Loucy (cell line): ENCODE measurements around the gene ATG7.

ENCODE experiments used
- H2AFZ ChIP-seq: fragments of 200-600 bp; sonication (generic); 2 replicates; pipeline ENCODE4 v1.6.0; 2016; ENCODE audit warnings: antibody characterized with exemption, mild to moderate bottlenecking, low read length, moderate library complexity
- H3F3A ChIP-seq: fragments of 200-600 bp; 2 replicates; pipeline ENCODE4 v1.6.0; 2016; ENCODE audit warnings: antibody characterized with exemption, low read depth, mild to moderate bottlenecking
- H3K27me3 ChIP-seq: fragments of 200-600 bp; sonication (generic); 2 replicates; pipeline ENCODE4 v1.6.1; 2014; ENCODE audit warnings: low read length, mild to moderate bottlenecking; ENCODE audit not compliant: insufficient read depth, poor library complexity, severe bottlenecking
- H3K36me3 ChIP-seq: fragments of 200-600 bp; sonication (generic); 2 replicates; pipeline ENCODE4 v1.6.1; 2016; ENCODE audit warnings: low read length; ENCODE audit not compliant: insufficient read depth
- H3K4me1 ChIP-seq: fragments of 200-600 bp; sonication (generic); 2 replicates; pipeline ENCODE4 v1.5.1; 2014; ENCODE audit warnings: low read length, mild to moderate bottlenecking; ENCODE audit not compliant: insufficient read depth, poor library complexity, severe bottlenecking
- H3K4me2 ChIP-seq: fragments of 200-600 bp; sonication (generic); 2 replicates; pipeline ENCODE4 v1.6.0; 2014; ENCODE audit warnings: antibody characterized with exemption, low read length, low read depth, mild to moderate bottlenecking; ENCODE audit not compliant: poor library complexity, severe bottlenecking
- H3K4me3 ChIP-seq: fragments of 200-600 bp; sonication (generic); 2 replicates; pipeline ENCODE4 v1.5.1; 2014; ENCODE audit warnings: low read length, mild to moderate bottlenecking, mixed read lengths; ENCODE audit not compliant: poor library complexity, severe bottlenecking
- H3K79me2 ChIP-seq: fragments of 200-600 bp; sonication (generic); 2 replicates; pipeline ENCODE4 v1.6.1; 2014; ENCODE audit warnings: low read length; ENCODE audit not compliant: insufficient read depth
- H3K9ac ChIP-seq: fragments of 200-600 bp; sonication (generic); 2 replicates; pipeline ENCODE4 v1.6.0; 2014; ENCODE audit warnings: mild to moderate bottlenecking, low read depth, low read length, moderate library complexity; ENCODE audit not compliant: poor library complexity, severe bottlenecking
- H3K9me2 ChIP-seq: fragments of 200-600 bp; sonication (generic); replicated peaks from 2 replicates; pipeline ENCODE4 v1.6.1; 2016; ENCODE audit warnings: low read depth, low read length, mixed read lengths
- H3K9me3 ChIP-seq: fragments of 200-600 bp; sonication (generic); 2 replicates; pipeline ENCODE4 v1.6.1; 2014; ENCODE audit warnings: mild to moderate bottlenecking, antibody characterized with exemption, low read length, low read depth; ENCODE audit not compliant: insufficient read depth
- H4K20me1 ChIP-seq: fragments of 200-600 bp; sonication (generic); 2 replicates; pipeline ENCODE4 v1.6.0; 2014; ENCODE audit warnings: antibody characterized with exemption, low read length, mild to moderate bottlenecking; ENCODE audit not compliant: insufficient read depth, poor library complexity, severe bottlenecking
- EZH2phosphoT487 ChIP-seq: fragments of 200-600 bp; IDR thresholded peaks from 2 replicates; pipeline ENCODE4 v1.6.1; 2018; ENCODE audit warnings: antibody characterized with exemption, mild to moderate bottlenecking, moderate library complexity, borderline replicate concordance
- TF ChIP-seq, protein P1 (sequence below): fragments of 200-600 bp; sonication (generic); conservative IDR thresholded peaks from 2 replicates; pipeline ENCODE4 v1.5.1; 2014; ENCODE audit warnings: mild to moderate bottlenecking, antibody characterized with exemption, low read length

The ATG7 gene

DNA sequence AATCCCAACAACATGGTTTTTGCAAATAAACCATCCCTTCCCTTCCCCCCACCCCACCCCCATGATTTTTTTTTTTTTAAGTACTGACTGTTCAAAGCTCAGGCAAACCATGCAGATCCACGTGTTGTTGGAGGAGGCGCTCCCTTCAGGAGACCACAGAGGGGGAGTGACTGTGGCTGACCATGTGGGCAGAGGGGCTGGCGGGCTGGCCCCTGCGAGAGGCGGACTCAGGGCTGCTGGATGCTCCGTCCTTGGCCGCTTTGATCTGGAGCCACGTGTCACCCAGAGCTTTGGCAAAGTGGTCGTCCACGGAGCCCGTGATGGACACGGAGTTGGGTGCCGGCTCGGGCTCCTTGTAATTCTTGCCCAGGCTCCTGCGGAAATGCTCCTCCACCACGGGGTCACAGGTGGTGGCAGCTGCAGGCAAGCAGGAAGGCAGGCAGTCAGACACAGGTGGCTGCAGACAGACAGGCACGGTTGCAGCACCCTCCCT lies 286.3 kb downstream of the ATG7 start:
- Histone ChIP-seq H4K20me1 (peaks cover 60% of the 10 kb centered on the region), H3K4me2 (no peak overlapping the region), H3K9me2 (no peaks in the 10 kb centered on the region), H3K27me3 (no peaks in the 10 kb centered on the region), H2AFZ (no peak overlapping the region), H3K36me3 (peaks cover 99% of the 10 kb centered on the region; the same call in 1 of the 2 replicates), H3K79me2 (peaks cover 69% of the 10 kb centered on the region; the same call in 1 of the 2 replicates), H3K4me1 (no peaks in the 10 kb centered on the region), H3F3A (no peaks in the 10 kb centered on the region), H3K4me3 (no peak overlapping the region), H3K9ac (no peak overlapping the region), H3K9me3 (no peaks in the 10 kb centered on the region)
- TF ChIP-seq EZH2phosphoT487, result no peak
- TF ChIP-seq, protein P1, sequence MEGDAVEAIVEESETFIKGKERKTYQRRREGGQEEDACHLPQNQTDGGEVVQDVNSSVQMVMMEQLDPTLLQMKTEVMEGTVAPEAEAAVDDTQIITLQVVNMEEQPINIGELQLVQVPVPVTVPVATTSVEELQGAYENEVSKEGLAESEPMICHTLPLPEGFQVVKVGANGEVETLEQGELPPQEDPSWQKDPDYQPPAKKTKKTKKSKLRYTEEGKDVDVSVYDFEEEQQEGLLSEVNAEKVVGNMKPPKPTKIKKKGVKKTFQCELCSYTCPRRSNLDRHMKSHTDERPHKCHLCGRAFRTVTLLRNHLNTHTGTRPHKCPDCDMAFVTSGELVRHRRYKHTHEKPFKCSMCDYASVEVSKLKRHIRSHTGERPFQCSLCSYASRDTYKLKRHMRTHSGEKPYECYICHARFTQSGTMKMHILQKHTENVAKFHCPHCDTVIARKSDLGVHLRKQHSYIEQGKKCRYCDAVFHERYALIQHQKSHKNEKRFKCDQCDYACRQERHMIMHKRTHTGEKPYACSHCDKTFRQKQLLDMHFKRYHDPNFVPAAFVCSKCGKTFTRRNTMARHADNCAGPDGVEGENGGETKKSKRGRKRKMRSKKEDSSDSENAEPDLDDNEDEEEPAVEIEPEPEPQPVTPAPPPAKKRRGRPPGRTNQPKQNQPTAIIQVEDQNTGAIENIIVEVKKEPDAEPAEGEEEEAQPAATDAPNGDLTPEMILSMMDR, result no peak

DNA sequence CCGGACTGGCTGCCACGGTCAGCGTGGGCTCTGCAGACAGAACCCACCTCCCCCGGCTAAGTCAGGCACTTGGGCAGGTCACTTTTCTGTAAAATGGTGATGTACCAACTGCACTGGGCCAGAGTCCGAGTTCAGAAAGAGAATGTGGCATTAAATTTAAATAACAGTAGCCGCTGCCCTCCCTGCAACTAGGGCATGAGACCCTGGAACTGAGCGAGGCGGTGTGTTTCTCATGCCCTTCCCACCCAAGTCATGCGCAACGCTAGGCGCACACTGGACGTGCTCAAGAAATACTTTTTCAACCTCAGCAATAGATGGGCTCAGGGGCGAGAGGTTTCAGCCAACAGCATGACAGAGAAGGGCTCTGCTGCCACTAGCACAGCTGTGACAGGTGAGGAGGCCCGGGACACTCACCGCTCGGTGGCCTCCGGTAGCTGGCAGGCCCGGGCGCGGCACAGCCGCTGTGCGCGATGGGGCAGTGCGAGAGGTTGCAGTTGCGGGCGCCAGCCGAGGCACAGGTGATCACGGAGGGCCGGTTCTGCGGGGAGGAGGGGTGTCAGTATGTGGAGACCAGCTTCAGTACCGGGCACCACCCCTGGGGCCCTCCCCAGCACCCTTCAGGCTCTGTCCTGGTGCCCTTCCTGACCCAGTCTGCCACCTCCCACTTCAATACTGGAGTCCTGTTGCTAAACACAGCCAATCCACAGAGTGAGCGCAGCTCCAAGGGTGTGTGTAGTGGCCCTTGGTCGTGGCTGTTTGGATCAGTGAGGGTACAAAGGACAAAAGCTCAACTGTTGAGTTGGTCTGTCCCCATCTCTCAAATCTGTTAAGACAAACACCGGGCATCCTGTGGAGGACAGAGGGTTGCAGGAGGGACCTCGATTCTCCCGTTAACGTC lies 287.0 kb downstream of the ATG7 start:
- Histone ChIP-seq H3K9me3 (no peaks in the 10 kb centered on the region), H3F3A (no peaks in the 10 kb centered on the region), H4K20me1 (peaks cover 66% of the 10 kb centered on the region), H2AFZ (no peak overlapping the region), H3K4me2 (no peak overlapping the region), H3K27me3 (no peaks in the 10 kb centered on the region), H3K9me2 (no peaks in the 10 kb centered on the region), H3K4me3 (no peak overlapping the region), H3K4me1 (no peaks in the 10 kb centered on the region), H3K9ac (no peak overlapping the region), H3K36me3 (peaks cover 99% of the 10 kb centered on the region; the same call in 1 of the 2 replicates), H3K79me2 (peaks cover 76% of the 10 kb centered on the region)
- TF ChIP-seq, protein P1, result no peak
- TF ChIP-seq EZH2phosphoT487, result no peak

DNA sequence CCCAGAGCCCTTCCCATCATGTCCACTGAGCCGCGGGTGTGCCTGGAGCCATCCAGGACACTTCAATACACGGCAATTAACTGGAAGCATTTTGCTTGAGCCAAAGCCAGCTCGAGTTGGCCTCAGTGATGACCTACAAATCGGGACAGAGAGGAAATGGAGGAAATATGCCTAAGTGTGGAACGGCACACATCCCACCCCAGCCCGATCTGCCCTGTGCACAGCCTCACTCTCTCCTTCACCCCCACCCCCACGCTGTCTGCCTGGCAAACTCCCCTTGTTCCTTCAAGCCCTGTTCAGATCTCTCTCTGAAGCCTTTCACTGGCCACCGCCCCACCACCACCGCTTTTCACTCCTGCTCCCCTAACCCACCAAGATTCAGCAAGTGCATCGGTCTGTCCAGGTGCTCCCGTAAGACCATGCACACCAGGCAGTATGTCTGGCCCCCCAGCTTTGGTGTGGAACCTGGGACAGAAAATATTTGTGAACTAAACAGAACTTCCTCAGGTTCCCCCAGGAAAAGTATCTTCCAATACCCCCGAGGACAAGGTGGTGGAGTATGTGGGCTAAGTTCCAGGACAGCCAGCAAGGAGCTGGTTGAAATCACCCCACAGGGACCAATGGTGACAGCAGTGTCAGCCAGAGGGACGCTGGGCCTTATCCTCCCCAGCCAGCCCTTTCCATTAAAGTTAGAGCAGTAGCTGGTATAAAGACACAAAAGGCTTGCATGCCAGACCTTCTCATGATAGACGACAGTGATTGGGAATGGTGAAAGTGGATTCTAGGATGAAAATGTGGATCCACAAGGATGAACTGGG lies 287.8 kb downstream of the ATG7 start:
- Histone ChIP-seq H3K4me3 (no peak overlapping the region), H4K20me1 (peaks cover 74% of the 10 kb centered on the region), H3K36me3 (peaks cover 99% of the 10 kb centered on the region; the same call in 1 of the 2 replicates), H3K27me3 (no peaks in the 10 kb centered on the region), H3K9ac (no peak overlapping the region), H2AFZ (no peak overlapping the region), H3K79me2 (peaks cover 81% of the 10 kb centered on the region), H3K4me1 (no peaks in the 10 kb centered on the region), H3K4me2 (no peak overlapping the region), H3K9me2 (no peaks in the 10 kb centered on the region), H3K9me3 (no peaks in the 10 kb centered on the region), H3F3A (no peaks in the 10 kb centered on the region)
- no peak for TF ChIP-seq EZH2phosphoT487
- TF ChIP-seq, protein P1, result no peak
